PC-3 (cell line): Measurements from ENCODE around the gene PPFIBP1.

ENCODE experiments used
- EZH2 ChIP-seq: fragments of 300-600 bp; sonication (generic); IDR thresholded peaks from one replicate; pipeline ENCODE4 v1.6.1; 2017; ENCODE audit warnings: antibody characterized with exemption, mild to moderate bottlenecking, low read length; ENCODE audit not compliant: unreplicated experiment
- EZH2phosphoT487 ChIP-seq: fragments of 300-600 bp; sonication (generic); IDR thresholded peaks from 2 replicates; pipeline ENCODE4 v1.6.1; 2018; ENCODE audit warnings: mild to moderate bottlenecking, antibody characterized with exemption, low read length, borderline replicate concordance
- TF ChIP-seq, protein P1 (sequence below): fragments of 300-600 bp; sonication (generic); conservative IDR thresholded peaks from 2 replicates; pipeline ENCODE4 v1.5.1; 2017; ENCODE audit warnings: antibody characterized with exemption, low read depth, mild to moderate bottlenecking, low read length

DNA sequence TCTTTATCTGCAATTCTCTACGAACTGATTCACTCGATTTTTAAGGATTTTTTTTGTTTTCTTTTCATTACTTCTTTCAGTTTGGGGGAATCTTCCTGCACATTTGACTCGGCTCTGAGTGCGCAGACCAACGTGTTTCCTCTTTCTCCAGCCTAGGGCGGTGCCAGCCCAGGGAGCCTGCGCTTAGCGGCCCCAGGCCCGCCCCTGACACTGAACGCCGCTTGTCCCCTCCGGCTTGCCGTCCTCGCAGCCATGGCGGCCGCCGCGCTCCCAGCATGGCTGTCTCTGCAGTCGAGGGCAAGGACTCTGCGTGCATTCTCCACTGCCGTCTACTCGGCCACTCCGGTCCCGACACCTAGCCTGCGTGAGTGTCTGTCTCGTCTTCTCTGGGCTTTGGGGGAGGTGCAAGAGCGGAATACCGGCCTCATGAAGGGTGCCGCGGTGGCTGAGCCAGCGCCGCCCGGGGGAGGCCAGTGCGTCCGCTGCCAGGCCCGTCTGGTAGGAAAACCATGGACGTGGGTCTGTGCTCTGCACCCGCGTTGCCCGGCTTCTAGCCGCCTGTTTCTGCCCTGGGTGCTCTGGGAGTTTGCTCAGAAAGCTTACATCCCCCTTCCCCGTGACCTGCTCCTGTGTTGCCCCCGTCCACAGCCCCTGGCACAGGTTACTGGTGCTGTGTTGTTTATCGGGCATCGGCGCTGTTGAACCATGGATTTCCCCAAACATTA is 186.7 kb downstream of the PPFIBP1 start, which contains the start of gene MRPS35:
- TF ChIP-seq, protein P1, sequence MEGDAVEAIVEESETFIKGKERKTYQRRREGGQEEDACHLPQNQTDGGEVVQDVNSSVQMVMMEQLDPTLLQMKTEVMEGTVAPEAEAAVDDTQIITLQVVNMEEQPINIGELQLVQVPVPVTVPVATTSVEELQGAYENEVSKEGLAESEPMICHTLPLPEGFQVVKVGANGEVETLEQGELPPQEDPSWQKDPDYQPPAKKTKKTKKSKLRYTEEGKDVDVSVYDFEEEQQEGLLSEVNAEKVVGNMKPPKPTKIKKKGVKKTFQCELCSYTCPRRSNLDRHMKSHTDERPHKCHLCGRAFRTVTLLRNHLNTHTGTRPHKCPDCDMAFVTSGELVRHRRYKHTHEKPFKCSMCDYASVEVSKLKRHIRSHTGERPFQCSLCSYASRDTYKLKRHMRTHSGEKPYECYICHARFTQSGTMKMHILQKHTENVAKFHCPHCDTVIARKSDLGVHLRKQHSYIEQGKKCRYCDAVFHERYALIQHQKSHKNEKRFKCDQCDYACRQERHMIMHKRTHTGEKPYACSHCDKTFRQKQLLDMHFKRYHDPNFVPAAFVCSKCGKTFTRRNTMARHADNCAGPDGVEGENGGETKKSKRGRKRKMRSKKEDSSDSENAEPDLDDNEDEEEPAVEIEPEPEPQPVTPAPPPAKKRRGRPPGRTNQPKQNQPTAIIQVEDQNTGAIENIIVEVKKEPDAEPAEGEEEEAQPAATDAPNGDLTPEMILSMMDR: no peak
- TF ChIP-seq EZH2: no peak
- no peak for TF ChIP-seq EZH2phosphoT487
